Sigmoid colon (tissue), 7 donors: ENCODE data around the gene CCDC33. TPM values are rescaled to one million over a fixed set of nuclear protein-coding genes. Genes with fewer than 3 reads are reported as not detected.

Source experiments
- DNase-seq: peaks from one replicate; pipeline ENCODE4 v3.0.0-alpha.2; 2019
- H3K27ac ChIP-seq, 4 donors: fragments of 200-600 bp; sonication (generic); one replicate each; pipeline ENCODE4 v1.5.1; 2016 to 2019; ENCODE audit warnings: mild to moderate bottlenecking in 1 of 4
- H3K27me3 ChIP-seq, 3 donors: fragments of 200-600 bp; sonication (generic); one replicate each; pipeline ENCODE4 v1.5.1; 2019; ENCODE audit warnings: mild to moderate bottlenecking in 1 of 3
- H3K36me3 ChIP-seq, 4 donors: fragments of 200-600 bp; sonication (generic); one replicate each; pipeline ENCODE4 v1.5.1; 2016 to 2019
- H3K4me1 ChIP-seq, 4 donors: fragments of 200-600 bp; sonication (generic); one replicate each; pipeline ENCODE4 v1.5.1; 2017 to 2019
- H3K4me3 ChIP-seq, 4 donors: fragments of 200-600 bp; sonication (generic); one replicate each; pipeline ENCODE4 v1.5.1; 2017 to 2019; ENCODE audit warnings: mild to moderate bottlenecking in 2 of 4, moderate library complexity in 1 of 4
- H3K9me3 ChIP-seq, 4 donors: fragments of 200-600 bp in 3 of 4; sonication (generic) in 3 of 4; one replicate each; pipeline versions ENCODE4 v1.5.1 to v1.6.1; 2013 to 2019
- CTCF ChIP-seq, 4 experiments: fragments of 450-650 bp in 3 of 4; fragments of 200-600 bp in 1 of 4; IDR thresholded peaks; one replicate each; pipeline ENCODE4 v1.5.1; 2016 to 2019; ENCODE audit warnings: antibody characterized with exemption in 4 of 4, mild to moderate bottlenecking in 3 of 4, moderate library complexity in 2 of 4
- EP300 ChIP-seq, 4 donors: sonication (generic); formaldehyde crosslinking; IDR thresholded peaks; one replicate each; pipeline ENCODE4 v1.6.1; 2017; ENCODE audit warnings: antibody characterized with exemption in 4 of 4
- POLR2A ChIP-seq, 2 donors: fragments of 450-650 bp; IDR thresholded peaks; one replicate each; pipeline ENCODE4 v1.6.1; 2016; ENCODE audit warnings: antibody characterized with exemption in 2 of 2, mild to moderate bottlenecking in 2 of 2, moderate library complexity in 2 of 2
- POLR2AphosphoS5 ChIP-seq, 4 donors: sonication (generic); formaldehyde crosslinking; IDR thresholded peaks; one replicate each; pipeline ENCODE4 v1.6.1; 2017; ENCODE audit warnings: antibody characterized with exemption in 4 of 4
- WGBS, 2 donors: extraction: QIAGEN DNeasy Blood & Tissue Kit; methylation state at CpG; one replicate each; pipeline ENCODE4 v1.1.7; 2013; 5-methylcytosine and 5-hydroxymethylcytosine counted together
- intact Hi-C: fragments of 100-400 bp; cut with DNase I; formaldehyde crosslinking; loops from one replicate; pipeline ENCODE4 v1.15.1; 2023
- polyA plus RNA-seq, 3 donors: library from polyadenylated mRNA; stranded (reverse); fragments of 200-250 nt; gene quantifications; one replicate each; pipeline ENCODE4 v1.2.3, GENCODE V29; 2013
- total RNA-seq, 4 donors: library from RNA; depleted of rRNA; stranded (reverse); fragments of >200 nt; gene quantifications; one replicate each; pipeline ENCODE4 v1.1.0, GENCODE V29; 2016
- donor health status: healthy with polysubstance abuse.
- donor health status: Bipolar disorder and iron deficiency.
- donor health status: healthy.

Gene CCDC33
- total and polyA plus RNA-seq, 7 donors = 0.09 to 0.60 TPM; not detected in 5

GRCh38 chr15:74291101-74292071 is 55.3 kb downstream of the CCDC33 start:
- WGBS, 2 donors = 10 to 16% methylated on average over 20 of the region's 20 CpGs
- H3K4me3 ChIP-seq = no peak overlapping the region
- no peak overlapping the region for H3K27ac ChIP-seq
- no peaks in the 10 kb centered on the region for H3K4me1 ChIP-seq
- no peaks in the 10 kb centered on the region for H3K36me3 ChIP-seq
- intact Hi-C loops = no loop called here
- TF ChIP-seq EP300 (IDR thresholded peaks at IDR 0.05) = no peak
- TF ChIP-seq POLR2A (IDR thresholded peaks at IDR 0.05) = no peak
- TF ChIP-seq POLR2AphosphoS5 (IDR thresholded peaks at IDR 0.05) = no peak
- H3K9me3 ChIP-seq = no peaks in the 10 kb centered on the region
- peak; percentile 68 for DNase-seq
- peaks cover 0 to 10% (median 6%) of the 10 kb centered on the region in 3 donors for H3K27me3 ChIP-seq

- no peak for DNase-seq
- Histone ChIP-seq H3K27ac (no peak overlapping the region), H3K36me3 (no peaks in the 10 kb centered on the region), H3K27me3 (peaks cover 0 to 10% (median 6%) of the 10 kb centered on the region in 3 donors), H3K4me3 (no peak overlapping the region), H3K4me1 (no peaks in the 10 kb centered on the region), H3K9me3 (no peaks in the 10 kb centered on the region)
- 66 to 74% methylated on average over 3 of the region's 3 CpGs for WGBS, 2 donors
- intact Hi-C loops = no loop called here
- no peak for TF ChIP-seq POLR2AphosphoS5 (IDR thresholded peaks at IDR 0.05)
- TF ChIP-seq EP300 (IDR thresholded peaks at IDR 0.05) = no peak
- no peak for TF ChIP-seq POLR2A (IDR thresholded peaks at IDR 0.05)
- no peak for TF ChIP-seq CTCF (IDR thresholded peaks at IDR 0.05)
Observed at GRCh38 chr15:74293021-74293810, 57.1 kb downstream of the CCDC33 start.

- H3K27me3 ChIP-seq = peaks cover 0 to 10% (median 6%) of the 10 kb centered on the region in 3 donors
- H3K4me1 ChIP-seq = no peaks in the 10 kb centered on the region
- no peaks in the 10 kb centered on the region for H3K9me3 ChIP-seq
- 47 to 77% methylated on average over 1 of the region's 1 CpG for WGBS, 2 donors
- H3K27ac ChIP-seq = no peak overlapping the region
- no peaks in the 10 kb centered on the region for H3K36me3 ChIP-seq
- intact Hi-C loops = no loop called here
- no peak overlapping the region for H3K4me3 ChIP-seq
- TF ChIP-seq CTCF (IDR thresholded peaks at IDR 0.05) (no peak), EP300 (IDR thresholded peaks at IDR 0.05) (no peak), POLR2AphosphoS5 (IDR thresholded peaks at IDR 0.05) (no peak), POLR2A (IDR thresholded peaks at IDR 0.05) (no peak)
- no peak for DNase-seq
Observed at GRCh38 chr15:74294010-74294409, 57.9 kb downstream of the CCDC33 start.

GRCh38 chr15:74295800-74296199 is 59.7 kb downstream of the CCDC33 start:
- intact Hi-C loops = no loop called here
- 64 to 74% methylated on average over 6 of the region's 6 CpGs for WGBS, 2 donors
- Histone ChIP-seq H3K27me3 (peaks cover 0 to 10% (median 4%) of the 10 kb centered on the region in 3 donors), H3K4me3 (no peak overlapping the region), H3K9me3 (no peaks in the 10 kb centered on the region), H3K36me3 (no peaks in the 10 kb centered on the region), H3K4me1 (no peaks in the 10 kb centered on the region), H3K27ac (no peak overlapping the region)
- no peak for TF ChIP-seq CTCF (IDR thresholded peaks at IDR 0.05)
- TF ChIP-seq POLR2A (IDR thresholded peaks at IDR 0.05) = no peak
- TF ChIP-seq EP300 (IDR thresholded peaks at IDR 0.05) = no peak
- TF ChIP-seq POLR2AphosphoS5 (IDR thresholded peaks at IDR 0.05) = no peak
- DNase-seq = no peak

GRCh38 chr15:74297887-74298286 is 61.8 kb downstream of the CCDC33 start:
- H3K36me3 ChIP-seq = no peaks in the 10 kb centered on the region
- no peaks in the 10 kb centered on the region for H3K9me3 ChIP-seq
- no peak for TF ChIP-seq CTCF (IDR thresholded peaks at IDR 0.05)
- no peak for TF ChIP-seq POLR2A (IDR thresholded peaks at IDR 0.05)
- no peak for TF ChIP-seq POLR2AphosphoS5 (IDR thresholded peaks at IDR 0.05)
- TF ChIP-seq EP300 (IDR thresholded peaks at IDR 0.05) = no peak
- H3K27me3 ChIP-seq = peaks cover 0 to 24% (median 0%) of the 10 kb centered on the region in 3 donors
- 22 to 39% methylated on average over 1 of the region's 1 CpG for WGBS, 2 donors
- no peak for DNase-seq
- H3K27ac ChIP-seq = no peak overlapping the region
- intact Hi-C loops = no loop called here
- no peaks in the 10 kb centered on the region for H3K4me1 ChIP-seq
- H3K4me3 ChIP-seq = no peak overlapping the region
